ENCODE measurements around the gene DNAH9. TPM values are rescaled to one million over a fixed set of nuclear protein-coding genes. Genes with fewer than 3 reads are reported as not detected.
A peak's percentile ranks its signal among the peaks of the same experiment; 100 is the strongest.

The DNAH9 gene
- total and polyA plus RNA-seq, 2 donors from 2014 or later = 3.7 to 6.9 TPM

DNA sequence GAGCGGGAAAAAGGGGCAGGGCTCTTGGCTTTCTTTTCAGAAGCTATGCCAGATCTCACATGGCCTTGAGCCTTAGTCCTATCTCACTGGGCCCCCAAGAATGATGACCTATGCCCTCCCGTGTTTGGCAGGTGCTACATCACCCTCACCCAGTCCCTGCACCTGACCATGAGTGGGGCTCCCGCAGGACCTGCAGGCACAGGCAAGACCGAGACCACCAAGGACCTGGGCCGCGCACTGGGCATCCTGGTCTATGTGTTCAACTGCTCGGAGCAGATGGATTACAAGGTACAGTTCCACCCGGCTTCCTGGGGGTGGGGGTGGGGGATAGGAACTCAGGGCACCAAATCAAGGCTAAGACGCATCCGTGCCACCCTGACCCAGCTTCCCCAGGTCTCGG is 120.9 kb downstream of the DNAH9 start:
- H3K9ac ChIP-seq (ENCODE audit: low read length in 3 of 3) = no peak overlapping the region
- intact Hi-C loops (cut with DNase I) = no loop called here
- H3K9me3 ChIP-seq (ENCODE audit: control insufficient read depth in 2 of 3, insufficient read depth in 1 of 3, low read length in 3 of 3) = no peaks in the 10 kb centered on the region
- peak in 1 of 5 donors; percentile 73 for DNase-seq
- no peaks in the 10 kb centered on the region for H3K27me3 ChIP-seq (ENCODE audit: control insufficient read depth, insufficient read depth, low read length)
- no peak for FAIRE-seq
- no peaks in the 10 kb centered on the region for H3K36me3 ChIP-seq (ENCODE audit: control insufficient read depth in 2 of 3, insufficient read depth in 3 of 3, low read length in 3 of 3)
- no peaks in the 10 kb centered on the region for H3K4me1 ChIP-seq (ENCODE audit: control insufficient read depth in 2 of 3, insufficient read depth in 2 of 3, low read depth in 1 of 3, low read length in 3 of 3)
- H3K27ac ChIP-seq (ENCODE audit: low read depth in 2 of 2, low read length in 2 of 2) = no peak overlapping the region
- TF ChIP-seq, protein P1, sequence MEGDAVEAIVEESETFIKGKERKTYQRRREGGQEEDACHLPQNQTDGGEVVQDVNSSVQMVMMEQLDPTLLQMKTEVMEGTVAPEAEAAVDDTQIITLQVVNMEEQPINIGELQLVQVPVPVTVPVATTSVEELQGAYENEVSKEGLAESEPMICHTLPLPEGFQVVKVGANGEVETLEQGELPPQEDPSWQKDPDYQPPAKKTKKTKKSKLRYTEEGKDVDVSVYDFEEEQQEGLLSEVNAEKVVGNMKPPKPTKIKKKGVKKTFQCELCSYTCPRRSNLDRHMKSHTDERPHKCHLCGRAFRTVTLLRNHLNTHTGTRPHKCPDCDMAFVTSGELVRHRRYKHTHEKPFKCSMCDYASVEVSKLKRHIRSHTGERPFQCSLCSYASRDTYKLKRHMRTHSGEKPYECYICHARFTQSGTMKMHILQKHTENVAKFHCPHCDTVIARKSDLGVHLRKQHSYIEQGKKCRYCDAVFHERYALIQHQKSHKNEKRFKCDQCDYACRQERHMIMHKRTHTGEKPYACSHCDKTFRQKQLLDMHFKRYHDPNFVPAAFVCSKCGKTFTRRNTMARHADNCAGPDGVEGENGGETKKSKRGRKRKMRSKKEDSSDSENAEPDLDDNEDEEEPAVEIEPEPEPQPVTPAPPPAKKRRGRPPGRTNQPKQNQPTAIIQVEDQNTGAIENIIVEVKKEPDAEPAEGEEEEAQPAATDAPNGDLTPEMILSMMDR (IDR thresholded peaks at IDR 0.05; ENCODE audit: borderline replicate concordance, extremely low read depth, insufficient read depth) = no peak
- H3K4me3 ChIP-seq (ENCODE audit: low read length in 3 of 3) = no peak overlapping the region

DNA sequence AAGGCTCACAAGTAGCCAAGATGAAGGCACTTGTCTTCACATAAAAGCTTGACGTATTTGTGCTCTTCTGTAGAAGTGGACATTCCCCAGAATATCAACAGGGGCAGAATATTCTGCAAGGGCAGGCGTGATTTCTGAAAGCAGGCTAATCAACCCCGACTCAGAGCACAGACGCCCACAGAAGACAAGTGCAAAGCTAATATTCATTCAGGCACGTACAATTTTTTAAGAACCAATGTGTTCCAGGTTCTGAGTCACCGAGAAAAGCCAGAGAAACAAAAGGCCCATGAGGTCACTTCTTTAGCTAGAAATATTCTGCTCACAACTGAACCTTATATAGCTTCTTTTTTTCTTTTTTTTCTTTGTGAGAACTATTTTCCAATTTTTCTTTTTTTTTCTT is 121.6 kb downstream of the DNAH9 start:
- Histone ChIP-seq H3K4me1 (ENCODE audit: control insufficient read depth in 2 of 3, insufficient read depth in 2 of 3, low read depth in 1 of 3, low read length in 3 of 3) (no peaks in the 10 kb centered on the region), H3K9ac (ENCODE audit: low read length in 3 of 3) (no peak overlapping the region), H3K36me3 (ENCODE audit: control insufficient read depth in 2 of 3, insufficient read depth in 3 of 3, low read length in 3 of 3) (no peaks in the 10 kb centered on the region), H3K9me3 (ENCODE audit: control insufficient read depth in 2 of 3, insufficient read depth in 1 of 3, low read length in 3 of 3) (no peaks in the 10 kb centered on the region), H3K27me3 (ENCODE audit: control insufficient read depth, insufficient read depth, low read length) (no peaks in the 10 kb centered on the region), H3K27ac (ENCODE audit: low read depth in 2 of 2, low read length in 2 of 2) (no peak overlapping the region), H3K4me3 (ENCODE audit: low read length in 3 of 3) (no peak overlapping the region)
- FAIRE-seq (no peak), DNase-seq (no peak)
- TF ChIP-seq, protein P1 (IDR thresholded peaks at IDR 0.05; ENCODE audit: borderline replicate concordance, extremely low read depth, insufficient read depth) = no peak
- intact Hi-C loops (cut with DNase I) = no loop called here

- H3K9me3 ChIP-seq (ENCODE audit: control insufficient read depth in 2 of 3, insufficient read depth in 1 of 3, low read length in 3 of 3) = no peaks in the 10 kb centered on the region
- H3K27ac ChIP-seq (ENCODE audit: low read depth in 2 of 2, low read length in 2 of 2) = no peak overlapping the region
- no peak overlapping the region for H3K4me3 ChIP-seq (ENCODE audit: low read length in 3 of 3)
- DNase-seq (no peak), FAIRE-seq (no peak)
- intact Hi-C loops (cut with DNase I) = no loop called here
- no peaks in the 10 kb centered on the region for H3K27me3 ChIP-seq (ENCODE audit: control insufficient read depth, insufficient read depth, low read length)
- H3K9ac ChIP-seq (ENCODE audit: low read length in 3 of 3) = no peak overlapping the region
- H3K36me3 ChIP-seq (ENCODE audit: control insufficient read depth in 2 of 3, insufficient read depth in 3 of 3, low read length in 3 of 3) = no peaks in the 10 kb centered on the region
- TF ChIP-seq, protein P1 (IDR thresholded peaks at IDR 0.05; ENCODE audit: borderline replicate concordance, extremely low read depth, insufficient read depth) = no peak
- H3K4me1 ChIP-seq (ENCODE audit: control insufficient read depth in 2 of 3, insufficient read depth in 2 of 3, low read depth in 1 of 3, low read length in 3 of 3) = no peaks in the 10 kb centered on the region
Observed at GRCh38 chr17:11720816-11721215, 122.5 kb downstream of the DNAH9 start.

- intact Hi-C loops (cut with DNase I) = no loop called here
- FAIRE-seq (no peak), DNase-seq (no peak)
- H3K9ac ChIP-seq (ENCODE audit: low read length in 3 of 3) = no peak overlapping the region
- H3K27me3 ChIP-seq (ENCODE audit: control insufficient read depth, insufficient read depth, low read length) = no peaks in the 10 kb centered on the region
- no peak overlapping the region for H3K4me3 ChIP-seq (ENCODE audit: low read length in 3 of 3)
- TF ChIP-seq, protein P1 (IDR thresholded peaks at IDR 0.05; ENCODE audit: borderline replicate concordance, extremely low read depth, insufficient read depth) = no peak
- no peaks in the 10 kb centered on the region for H3K4me1 ChIP-seq (ENCODE audit: control insufficient read depth in 2 of 3, insufficient read depth in 2 of 3, low read depth in 1 of 3, low read length in 3 of 3)
- no peaks in the 10 kb centered on the region for H3K36me3 ChIP-seq (ENCODE audit: control insufficient read depth in 2 of 3, insufficient read depth in 3 of 3, low read length in 3 of 3)
- no peaks in the 10 kb centered on the region for H3K9me3 ChIP-seq (ENCODE audit: control insufficient read depth in 2 of 3, insufficient read depth in 1 of 3, low read length in 3 of 3)
- H3K27ac ChIP-seq (ENCODE audit: low read depth in 2 of 2, low read length in 2 of 2) = no peak overlapping the region
Observed at GRCh38 chr17:11730747-11731146, 132.5 kb downstream of the DNAH9 start.
